Activated T-helper 9 cell treated with anti-CD3 and anti-CD28 coated beads, Interleukin-2, amount 50 U/mL, for 16 hours (primary cell): ENCODE results near the gene LIN7A.
"Not testable (repeated sequence)": the region's sequence is repeated elsewhere in the genome, so short reads cannot be mapped to it uniquely, and the experiment has no call there.

ENCODE experiments used
- DNase-seq: peaks from one replicate; pipeline ENCODE4 v3.0.0-alpha.2; 2020; ENCODE audit warnings: low read depth

Gene LIN7A

GRCh38 chr12:80920006-80920405 is 17.7 kb downstream of the LIN7A start:
- no peak for DNase-seq

- DNase-seq, result no peak
These were observed 20.1 kb downstream of the LIN7A start for GRCh38 chr12:80917651-80918050.

GRCh38 chr12:80912901-80913770 is 24.6 kb downstream of the LIN7A start:
- DNase-seq, result no peak

GRCh38 chr12:80909370-80909769 is 28.4 kb downstream of the LIN7A start:
- no peak for DNase-seq

GRCh38 chr12:80902711-80903110 is 35.0 kb downstream of the LIN7A start:
- no peak for DNase-seq

GRCh38 chr12:80901661-80902060 is 36.1 kb downstream of the LIN7A start:
- no peak for DNase-seq

GRCh38 chr12:80895240-80895639 is 42.5 kb downstream of the LIN7A start:
- DNase-seq, result no peak

- no peak for DNase-seq
These were observed 43.6 kb downstream of the LIN7A start for GRCh38 chr12:80894179-80894578.

GRCh38 chr12:80892597-80893445 is 44.9 kb downstream of the LIN7A start:
- no peak for DNase-seq

GRCh38 chr12:80884651-80885050 is 53.1 kb downstream of the LIN7A start:
- no peak for DNase-seq

- no peak for DNase-seq
These were observed 56.6 kb downstream of the LIN7A start for GRCh38 chr12:80881106-80881505.

GRCh38 chr12:80878452-80878851 is 59.3 kb downstream of the LIN7A start:
- DNase-seq, result not testable (repeated sequence)

GRCh38 chr12:80877721-80878265 is 59.9 kb downstream of the LIN7A start:
- DNase-seq, result no peak

GRCh38 chr12:80872053-80872452 is 65.7 kb downstream of the LIN7A start:
- no peak for DNase-seq

- DNase-seq, result no peak
These were observed 68.5 kb downstream of the LIN7A start for GRCh38 chr12:80869264-80869663.

GRCh38 chr12:80868576-80868975 is 69.2 kb downstream of the LIN7A start:
- no peak for DNase-seq

- no peak for DNase-seq
These were observed 69.8 kb downstream of the LIN7A start for GRCh38 chr12:80867941-80868340.

- no peak for DNase-seq
These were observed 73.5 kb downstream of the LIN7A start for GRCh38 chr12:80864046-80864735.

GRCh38 chr12:80862531-80862930 is 75.2 kb downstream of the LIN7A start:
- DNase-seq, result no peak

- DNase-seq, result no peak
These were observed 75.9 kb downstream of the LIN7A start for GRCh38 chr12:80861641-80862378.

GRCh38 chr12:80860928-80861327 is 76.8 kb downstream of the LIN7A start:
- DNase-seq, result no peak
